ENCODE results near the gene STARD3. TPM values are rescaled to one million over a fixed set of nuclear protein-coding genes. Genes with fewer than 3 reads are reported as not detected.

STARD3 gene
- total RNA-seq, 1 experiment from 2014 or later = 27.0 TPM

DNA sequence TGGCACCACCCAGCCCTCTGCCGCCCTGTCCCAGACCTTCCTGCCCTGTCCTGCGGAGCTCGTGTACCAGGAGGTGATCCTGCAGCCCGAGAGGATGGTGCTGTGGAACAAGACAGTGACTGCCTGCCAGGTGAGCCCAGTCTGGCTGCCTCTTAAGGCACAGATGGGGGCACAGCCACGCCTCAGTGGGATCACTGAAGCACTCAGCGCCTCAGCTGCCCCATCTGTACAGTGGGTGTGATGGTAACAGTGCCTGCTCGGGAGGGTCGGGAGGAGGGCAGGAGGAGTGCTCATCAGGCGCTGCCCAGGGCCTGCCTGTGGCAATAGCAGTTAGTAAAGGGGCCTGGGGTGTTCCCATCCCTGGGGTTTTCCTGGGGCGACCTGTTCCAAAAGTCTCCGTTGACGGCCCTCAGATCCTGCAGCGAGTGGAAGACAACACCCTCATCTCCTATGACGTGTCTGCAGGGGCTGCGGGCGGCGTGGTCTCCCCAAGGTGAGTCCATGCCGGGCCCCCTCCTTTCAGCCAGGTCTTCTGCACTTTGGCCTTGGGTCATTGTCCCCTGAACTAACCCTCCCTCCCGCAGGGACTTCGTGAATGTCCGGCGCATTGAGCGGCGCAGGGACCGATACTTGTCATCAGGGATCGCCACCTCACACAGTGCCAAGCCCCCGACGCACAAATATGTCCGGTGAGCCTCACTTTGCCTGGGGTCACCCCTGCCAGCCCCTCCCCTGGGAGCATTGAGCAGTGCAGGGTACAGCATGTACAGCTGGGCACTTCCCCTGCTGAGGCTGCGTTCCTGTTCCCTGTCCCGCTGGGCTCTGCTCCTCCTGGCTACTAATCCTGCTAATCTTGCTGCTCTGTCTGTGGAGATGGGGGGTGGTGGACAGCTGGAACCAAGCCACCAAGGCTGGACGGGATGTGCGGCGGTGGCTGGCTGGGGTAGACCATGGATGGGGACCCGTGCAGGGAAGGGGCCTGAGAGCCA is 23.7 kb downstream of the STARD3 start:
- no peak for DNase-seq (ENCODE audit: low read depth)

DNA sequence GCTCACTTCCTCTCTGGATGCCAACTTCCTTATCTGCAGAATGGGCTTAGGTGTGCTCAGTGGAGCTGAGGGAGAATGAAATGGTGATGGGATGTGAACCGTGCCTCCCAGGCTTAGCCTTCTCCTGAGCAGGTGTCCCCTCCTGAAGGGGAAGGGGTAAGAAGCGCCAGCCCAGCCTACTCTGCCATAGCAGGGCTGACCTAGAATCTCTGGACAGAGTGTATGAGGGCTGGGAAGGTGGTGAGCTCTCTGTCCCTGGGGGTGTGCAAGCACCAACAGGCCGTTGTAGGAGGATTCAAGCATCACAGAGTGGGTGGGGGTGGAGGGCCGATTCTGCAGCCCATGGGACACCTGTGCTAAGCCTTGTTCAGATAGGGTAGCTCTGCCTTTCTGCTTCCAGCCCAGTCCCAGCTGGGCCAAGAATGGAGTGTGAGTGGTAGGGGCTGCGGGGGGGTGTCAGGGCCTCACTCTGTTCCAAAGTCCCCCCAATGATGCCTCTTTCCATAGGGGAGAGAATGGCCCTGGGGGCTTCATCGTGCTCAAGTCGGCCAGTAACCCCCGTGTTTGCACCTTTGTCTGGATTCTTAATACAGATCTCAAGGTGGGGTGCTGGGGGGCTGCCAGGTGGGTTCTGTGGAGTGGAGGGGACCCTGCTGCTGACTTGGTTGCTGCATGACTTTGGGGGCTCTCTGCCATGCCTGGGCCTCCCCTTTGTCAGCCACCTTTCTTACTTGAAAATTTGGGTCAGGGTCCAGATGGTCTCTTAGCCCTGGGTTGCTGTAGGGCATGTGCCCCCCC is 25.0 kb downstream of the STARD3 start:
- DNase-seq (ENCODE audit: low read depth) = no peak

DNA sequence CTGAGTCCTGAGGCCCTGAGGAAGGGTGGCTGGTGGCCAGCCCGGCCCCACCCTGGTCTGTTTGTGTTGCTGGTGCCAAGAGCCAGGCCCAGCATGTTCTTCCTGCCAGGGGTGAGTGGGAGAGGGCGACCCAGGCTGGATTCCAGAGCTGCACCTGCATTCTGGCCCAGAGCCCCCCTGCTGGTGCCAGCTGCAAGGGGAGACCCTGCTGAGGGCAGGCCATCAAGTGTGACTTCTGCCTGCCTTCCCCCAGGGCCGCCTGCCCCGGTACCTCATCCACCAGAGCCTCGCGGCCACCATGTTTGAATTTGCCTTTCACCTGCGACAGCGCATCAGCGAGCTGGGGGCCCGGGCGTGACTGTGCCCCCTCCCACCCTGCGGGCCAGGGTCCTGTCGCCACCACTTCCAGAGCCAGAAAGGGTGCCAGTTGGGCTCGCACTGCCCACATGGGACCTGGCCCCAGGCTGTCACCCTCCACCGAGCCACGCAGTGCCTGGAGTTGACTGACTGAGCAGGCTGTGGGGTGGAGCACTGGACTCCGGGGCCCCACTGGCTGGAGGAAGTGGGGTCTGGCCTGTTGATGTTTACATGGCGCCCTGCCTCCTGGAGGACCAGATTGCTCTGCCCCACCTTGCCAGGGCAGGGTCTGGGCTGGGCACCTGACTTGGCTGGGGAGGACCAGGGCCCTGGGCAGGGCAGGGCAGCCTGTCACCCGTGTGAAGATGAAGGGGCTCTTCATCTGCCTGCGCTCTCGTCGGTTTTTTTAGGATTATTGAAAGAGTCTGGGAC is 25.8 kb downstream of the STARD3 start:
- no peak for DNase-seq (ENCODE audit: low read depth)

DNA sequence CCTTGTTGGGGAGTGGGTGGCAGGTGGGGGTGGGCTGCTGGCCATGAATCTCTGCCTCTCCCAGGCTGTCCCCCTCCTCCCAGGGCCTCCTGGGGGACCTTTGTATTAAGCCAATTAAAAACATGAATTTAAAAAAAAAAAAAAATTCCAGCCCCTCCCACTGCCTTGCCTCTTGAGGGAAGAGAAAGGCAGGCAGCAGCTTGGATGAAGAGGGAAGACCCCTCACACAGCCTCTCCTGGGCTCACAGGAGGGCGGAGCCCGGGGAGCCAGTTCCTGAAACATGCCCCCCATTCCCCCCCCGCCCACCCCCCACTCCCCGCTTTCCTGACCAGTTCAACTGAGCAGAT is 26.4 kb downstream of the STARD3 start:
- no peak for DNase-seq (ENCODE audit: low read depth)

DNA sequence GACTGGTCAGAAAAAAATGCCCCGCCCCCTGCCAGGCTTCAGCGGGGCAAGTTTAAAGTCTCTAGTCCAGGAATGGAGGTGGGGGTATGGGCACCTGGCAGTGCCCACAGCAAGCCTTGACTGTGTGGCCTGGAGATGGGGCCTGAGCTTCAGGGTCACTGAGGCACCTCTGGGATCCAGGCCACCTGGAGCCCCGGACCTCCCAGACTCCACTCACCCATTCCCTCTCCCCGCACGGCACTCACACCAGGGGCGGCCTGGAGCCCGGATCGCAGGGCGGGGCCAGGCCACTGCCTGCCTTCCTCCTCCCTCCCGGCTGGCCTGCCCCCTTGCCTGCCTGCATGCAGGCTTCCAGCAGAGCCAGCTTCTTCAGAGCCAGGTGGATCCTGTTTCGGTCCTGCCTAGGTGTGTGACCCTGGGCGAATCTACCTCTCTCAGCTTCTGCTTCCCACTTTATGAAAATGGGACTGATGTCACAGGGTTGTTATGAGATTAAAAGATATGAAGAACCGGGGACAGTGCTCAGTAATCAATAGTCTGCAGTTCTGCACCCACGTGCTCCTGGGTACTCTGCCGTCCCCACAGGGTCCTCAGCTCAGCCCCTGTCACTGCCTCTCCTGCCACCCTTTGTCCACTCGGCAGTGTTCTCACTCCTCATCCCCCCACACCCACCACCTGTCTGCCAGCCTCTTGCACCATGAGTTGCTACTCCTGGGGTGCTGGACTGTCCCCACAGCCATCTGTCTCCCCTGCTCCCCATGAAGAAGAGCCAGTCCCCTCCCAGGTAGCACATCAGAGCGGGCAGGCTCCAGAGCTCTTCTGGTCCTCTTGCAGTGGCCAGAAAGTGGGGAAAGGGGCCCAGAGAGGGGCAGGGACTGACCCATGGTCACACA is 27.0 kb downstream of the STARD3 start:
- peak; percentile 62 for DNase-seq (ENCODE audit: low read depth)

DNA sequence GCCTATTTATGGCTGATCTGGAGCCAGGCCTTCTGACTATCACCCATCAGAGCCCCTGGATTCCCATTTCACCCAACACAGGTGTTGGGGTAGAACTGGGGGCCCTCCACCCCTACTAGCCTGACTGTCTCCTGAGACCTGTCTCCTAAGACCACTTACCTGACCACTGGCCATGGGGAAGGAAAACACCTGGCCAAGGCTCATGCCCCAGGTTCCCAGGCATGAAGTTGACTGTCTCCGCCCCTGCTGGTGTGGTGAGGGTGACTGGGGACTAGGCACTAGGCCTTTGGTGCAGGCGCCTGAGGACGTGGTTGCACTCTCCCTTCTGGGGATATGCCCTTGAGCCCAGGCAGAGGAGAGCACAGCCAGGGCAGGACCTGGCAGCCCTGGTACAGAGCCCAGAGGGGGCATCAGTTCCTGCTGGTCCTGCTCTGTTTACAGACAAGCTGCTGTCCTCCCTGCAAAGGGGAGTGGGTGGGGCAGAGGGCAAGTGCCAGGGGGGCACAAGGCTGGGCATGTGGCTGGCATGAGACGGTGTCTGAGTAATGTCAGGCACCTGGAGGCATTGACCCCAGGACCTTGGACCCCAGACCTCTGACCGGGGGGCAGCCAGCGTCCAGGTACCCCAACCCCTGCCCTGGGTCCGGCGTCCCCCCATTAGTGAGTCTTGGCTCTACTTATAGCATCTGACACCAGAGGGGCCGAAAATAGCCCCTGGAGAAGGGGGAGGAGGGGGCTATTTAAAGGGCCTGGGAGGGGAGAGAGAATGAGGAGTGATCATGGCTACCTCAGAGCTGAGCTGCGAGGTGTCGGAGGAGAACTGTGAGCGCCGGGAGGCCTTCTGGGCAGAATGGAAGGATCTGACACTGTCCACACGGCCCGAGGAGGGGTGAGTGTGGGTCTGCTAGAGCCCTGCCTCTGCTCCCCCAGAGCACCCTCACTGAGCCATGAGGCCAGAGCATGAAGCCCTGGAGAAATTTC is 27.9 kb downstream of the STARD3 start, which contains the start of gene TCAP:
TCAP (plus strand) TSS at position 769 of the 981 bp plus-strand sequence; CDS start at position 780, 11 bp downstream.
- no peak for DNase-seq (ENCODE audit: low read depth)

DNA sequence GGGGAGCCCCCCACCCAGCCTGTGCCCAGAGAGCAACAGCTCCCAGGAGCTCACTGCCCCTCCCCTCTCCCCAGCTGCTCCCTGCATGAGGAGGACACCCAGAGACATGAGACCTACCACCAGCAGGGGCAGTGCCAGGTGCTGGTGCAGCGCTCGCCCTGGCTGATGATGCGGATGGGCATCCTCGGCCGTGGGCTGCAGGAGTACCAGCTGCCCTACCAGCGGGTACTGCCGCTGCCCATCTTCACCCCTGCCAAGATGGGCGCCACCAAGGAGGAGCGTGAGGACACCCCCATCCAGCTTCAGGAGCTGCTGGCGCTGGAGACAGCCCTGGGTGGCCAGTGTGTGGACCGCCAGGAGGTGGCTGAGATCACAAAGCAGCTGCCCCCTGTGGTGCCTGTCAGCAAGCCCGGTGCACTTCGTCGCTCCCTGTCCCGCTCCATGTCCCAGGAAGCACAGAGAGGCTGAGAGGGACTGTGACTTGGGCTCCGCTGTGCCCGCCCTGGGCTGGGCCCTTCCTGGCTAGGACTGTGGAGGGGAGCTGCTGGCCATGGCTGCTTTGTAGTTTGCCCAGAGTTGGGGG is 28.8 kb downstream of the STARD3 start:
- DNase-seq (ENCODE audit: low read depth) = no peak

DNA sequence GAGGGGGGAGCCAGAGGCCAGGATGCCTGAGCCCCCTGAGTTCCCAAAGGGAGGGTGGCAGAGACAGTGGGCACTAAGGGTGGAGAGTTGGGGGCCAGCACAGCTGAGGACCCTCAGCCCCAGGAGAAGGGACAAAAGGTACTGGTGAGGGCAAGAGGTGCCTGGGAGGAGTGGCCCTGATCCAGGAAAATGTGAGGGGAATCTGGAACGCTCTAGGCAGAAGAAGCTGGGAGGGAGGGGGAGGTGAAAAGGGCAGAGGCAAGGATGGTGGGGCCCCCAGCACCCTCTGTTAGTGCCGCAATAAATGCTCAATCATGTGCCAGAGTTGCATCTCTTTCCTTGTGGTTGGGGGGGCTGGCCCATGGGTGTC is 29.3 kb downstream of the STARD3 start:
- DNase-seq (ENCODE audit: low read depth) = no peak

DNA sequence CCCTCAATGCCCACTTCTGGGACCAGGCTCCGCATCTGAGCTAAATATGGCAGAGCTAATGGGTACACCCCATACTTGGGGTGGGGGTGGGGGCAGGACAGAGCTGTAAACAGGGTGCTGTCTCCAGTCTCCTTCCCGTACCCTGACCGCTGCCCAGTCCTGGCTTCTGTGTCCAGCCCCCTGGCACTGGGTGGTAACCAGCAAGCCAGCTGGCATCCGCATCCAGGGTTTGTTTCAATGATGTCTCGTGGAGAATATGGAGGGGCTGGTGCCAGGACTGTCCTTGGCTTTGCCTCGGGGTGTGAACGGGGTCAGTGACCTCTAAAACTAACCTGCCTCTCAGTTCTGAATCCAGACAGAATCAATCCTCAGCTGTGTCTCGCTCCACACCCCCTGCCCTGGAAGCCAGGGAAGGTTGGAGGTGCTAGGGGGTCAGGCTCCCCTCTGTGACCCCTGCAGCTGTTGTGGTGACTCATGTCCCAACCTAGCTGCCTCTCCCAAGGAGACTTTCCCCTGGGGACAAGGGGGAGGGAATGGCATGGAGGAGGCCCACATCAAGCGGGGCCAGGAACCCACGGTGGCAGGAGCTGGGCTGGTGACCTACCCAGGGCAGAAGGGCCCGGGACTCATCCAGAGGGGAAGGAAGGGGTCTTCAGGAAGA is 29.8 kb downstream of the STARD3 start:
- no peak for DNase-seq (ENCODE audit: low read depth)

DNA sequence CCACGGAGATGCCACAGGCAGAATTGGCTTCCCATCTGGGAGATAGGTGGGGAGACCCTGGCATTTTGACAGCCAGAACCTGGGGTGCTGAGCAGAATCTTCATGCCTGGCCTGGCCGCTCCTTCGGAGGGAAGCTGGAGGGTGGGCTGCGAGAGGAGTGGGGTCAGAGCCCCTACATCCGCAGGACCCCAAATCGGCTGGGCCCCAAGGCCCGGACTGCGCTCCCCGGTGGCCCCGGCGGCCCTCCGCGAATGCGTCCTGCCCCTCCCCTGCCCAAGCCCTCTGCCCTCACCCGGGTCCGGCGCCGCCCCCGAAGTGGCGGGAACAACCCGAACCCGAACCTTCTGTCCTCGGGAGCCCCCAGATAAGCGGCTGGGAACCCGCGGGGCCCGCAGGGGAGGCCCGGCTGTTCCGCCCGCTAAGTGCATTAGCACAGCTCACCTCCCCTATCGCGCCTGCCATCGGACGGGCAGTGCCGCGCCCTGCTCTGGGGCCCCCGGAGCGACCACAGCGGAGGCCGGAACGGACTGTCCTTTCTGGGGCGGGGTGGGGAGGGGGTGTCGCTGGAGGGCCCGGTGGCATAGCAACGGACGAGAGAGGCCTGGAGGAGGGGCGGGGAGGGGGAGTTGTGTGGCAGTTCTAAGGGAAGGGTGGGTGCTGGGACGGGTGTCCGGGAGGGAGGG is 30.5 kb downstream of the STARD3 start:
- DNase-seq (ENCODE audit: low read depth) = no peak

DNA sequence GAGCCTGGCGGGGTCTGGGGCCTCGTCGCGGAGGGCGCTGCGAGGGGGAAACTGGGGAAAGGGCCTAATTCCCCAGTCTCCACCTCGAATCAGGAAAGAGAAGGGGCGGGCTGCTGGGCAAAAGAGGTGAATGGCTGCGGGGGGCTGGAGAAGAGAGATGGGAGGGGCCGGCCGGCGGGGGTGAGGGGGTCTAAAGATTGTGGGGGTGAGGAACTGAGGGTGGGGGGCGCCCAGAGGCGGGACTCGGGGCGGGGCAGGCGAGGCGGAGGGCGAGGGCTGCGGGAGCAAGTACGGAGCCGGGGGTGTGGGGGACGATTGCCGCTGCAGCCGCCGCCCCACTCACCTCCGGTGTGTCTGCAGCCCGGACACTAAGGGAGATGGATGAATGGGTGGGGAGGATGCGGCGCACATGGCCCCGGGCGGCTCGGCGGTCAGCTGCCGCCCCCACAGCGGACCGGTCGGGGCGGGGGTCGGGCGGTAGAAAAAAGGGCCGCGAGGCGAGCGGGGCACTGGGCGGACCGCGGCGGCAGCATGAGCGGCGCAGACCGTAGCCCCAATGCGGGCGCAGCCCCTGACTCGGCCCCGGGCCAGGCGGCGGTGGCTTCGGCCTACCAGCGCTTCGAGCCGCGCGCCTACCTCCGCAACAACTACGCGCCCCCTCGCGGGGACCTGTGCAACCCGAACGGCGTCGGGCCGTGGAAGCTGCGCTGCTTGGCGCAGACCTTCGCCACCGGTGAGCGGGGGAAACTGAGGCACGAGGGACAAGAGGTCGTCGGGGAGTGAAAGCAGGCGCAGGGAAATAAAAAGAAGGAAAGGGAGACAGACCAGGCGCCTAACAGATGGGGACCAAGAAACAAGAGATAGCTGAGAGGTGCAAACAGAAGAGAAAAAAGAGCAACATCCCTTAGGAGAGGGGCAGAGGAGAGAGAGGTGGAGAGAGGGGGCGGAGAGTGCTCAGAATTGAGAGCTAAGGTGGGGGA is 31.3 kb downstream of the STARD3 start, which contains the start of gene PNMT:
PNMT (plus strand) TSS at position 509 of the 980 bp plus-strand sequence; CDS start at position 532, 23 bp downstream.
- peak; percentile 67 for DNase-seq (ENCODE audit: low read depth)

DNA sequence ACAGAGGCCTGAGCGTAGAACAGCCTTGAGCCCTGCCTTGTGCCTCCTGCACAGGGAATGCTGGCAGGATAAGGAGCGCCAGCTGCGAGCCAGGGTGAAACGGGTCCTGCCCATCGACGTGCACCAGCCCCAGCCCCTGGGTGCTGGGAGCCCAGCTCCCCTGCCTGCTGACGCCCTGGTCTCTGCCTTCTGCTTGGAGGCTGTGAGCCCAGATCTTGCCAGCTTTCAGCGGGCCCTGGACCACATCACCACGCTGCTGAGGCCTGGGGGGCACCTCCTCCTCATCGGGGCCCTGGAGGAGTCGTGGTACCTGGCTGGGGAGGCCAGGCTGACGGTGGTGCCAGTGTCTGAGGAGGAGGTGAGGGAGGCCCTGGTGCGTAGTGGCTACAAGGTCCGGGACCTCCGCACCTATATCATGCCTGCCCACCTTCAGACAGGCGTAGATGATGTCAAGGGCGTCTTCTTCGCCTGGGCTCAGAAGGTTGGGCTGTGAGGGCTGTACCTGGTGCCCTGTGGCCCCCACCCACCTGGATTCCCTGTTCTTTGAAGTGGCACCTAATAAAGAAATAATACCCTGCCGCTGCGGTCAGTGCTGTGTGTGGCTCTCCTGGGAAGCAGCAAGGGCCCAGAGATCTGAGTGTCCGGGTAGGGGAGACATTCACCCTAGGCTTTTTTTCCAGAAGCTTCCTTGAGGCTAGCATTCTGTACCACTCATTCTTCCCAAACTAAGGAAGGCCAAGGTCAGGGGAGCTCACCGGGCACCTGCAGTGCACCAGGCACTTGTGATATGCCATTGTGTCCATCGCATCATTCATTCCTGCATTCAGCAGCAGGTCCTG is 33.2 kb downstream of the STARD3 start:
- DNase-seq (ENCODE audit: low read depth) = no peak

DNA sequence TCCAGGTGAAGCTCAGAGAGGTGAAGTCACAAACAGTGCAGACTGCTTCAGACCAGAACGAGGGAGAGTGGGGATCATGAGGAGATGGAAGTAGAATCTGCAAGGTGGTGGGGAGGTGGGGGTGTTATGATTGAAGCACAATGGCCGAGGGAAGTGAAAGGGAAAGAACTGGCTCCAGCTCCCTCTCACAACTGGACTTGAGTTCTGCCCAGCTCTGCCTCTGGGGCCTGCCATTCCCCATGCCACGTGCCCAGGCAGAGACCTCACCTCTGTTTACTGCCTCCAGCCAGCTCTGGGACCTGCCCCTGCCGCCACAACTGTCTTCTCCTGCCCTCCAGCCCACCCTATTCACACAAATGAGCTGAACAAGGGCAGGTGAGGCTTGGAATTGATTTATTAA is 33.8 kb downstream of the STARD3 start:
- DNase-seq (ENCODE audit: low read depth) = no peak

DNA sequence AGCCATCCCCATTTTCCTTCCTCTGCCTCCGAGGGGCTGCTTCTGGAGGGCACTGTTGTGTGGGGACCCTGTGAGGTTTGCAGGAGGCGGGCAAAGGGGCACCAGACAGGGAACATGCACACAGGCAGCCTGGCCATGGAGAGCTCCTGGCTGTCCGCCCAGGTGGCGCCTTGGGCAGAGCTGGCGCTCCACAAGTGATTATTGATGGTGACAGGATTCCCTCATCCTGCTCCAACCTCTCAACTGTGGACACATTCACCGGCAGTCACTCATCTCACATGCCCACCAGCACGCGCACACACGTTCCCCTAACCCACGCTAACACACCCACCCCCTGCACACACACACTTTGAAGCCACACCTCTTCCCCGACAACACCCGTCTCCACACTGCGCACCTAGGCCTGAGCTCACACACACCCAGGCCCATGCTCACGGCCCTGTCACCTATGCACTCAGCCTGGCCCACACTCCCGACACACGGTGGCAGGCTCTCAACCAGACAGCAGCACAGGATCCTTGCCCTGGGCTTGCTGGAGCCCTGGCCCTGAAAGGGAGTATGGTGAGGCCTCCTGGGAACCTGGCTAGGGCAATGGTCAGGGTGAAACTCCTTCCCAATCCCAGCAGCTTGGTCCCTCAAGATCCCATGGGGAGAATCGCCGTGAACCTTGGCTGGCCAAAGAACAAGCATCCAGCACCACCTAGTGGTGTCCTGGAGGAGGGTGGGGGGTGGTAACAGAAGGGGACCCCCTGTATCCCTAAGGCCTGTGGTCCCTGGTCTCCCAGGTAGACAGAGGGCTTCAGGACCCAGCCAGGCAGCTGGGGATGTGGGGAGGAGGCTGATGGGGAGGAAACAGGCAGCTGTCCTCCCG is 34.9 kb downstream of the STARD3 start:
- no peak for DNase-seq (ENCODE audit: low read depth)
